Activated CD8-positive, alpha-beta T cell treated with anti-CD3 and anti-CD28 coated beads for 36 hours (primary cell): ENCODE measurements around the gene TRAPPC2L. TPM values are rescaled to one million over a fixed set of nuclear protein-coding genes. Genes with fewer than 3 reads are reported as not detected.

ENCODE experiments used
- ATAC-seq: fragments of 200-7000 bp; cut with Tn5 transposase; one replicate; pipeline ENCODE4 v1.10.0; 2021; ENCODE audit warnings: mild to moderate bottlenecking, moderate library complexity
- CTCF ChIA-PET: fragments of 350-600 bp; sonication (Branson Sonifier 250); formaldehyde crosslinking; loops from one replicate; lab custom pipeline; 2021; ENCODE audit warnings: antibody characterized with exemption; lab: Charles Lee
- POLR2A ChIA-PET: fragments of 350-600 bp; sonication (Branson Sonifier 250); formaldehyde crosslinking; loops from one replicate; lab custom pipeline; 2021; ENCODE audit warnings: antibody characterized with exemption; lab: Charles Lee
- DNase-seq: peaks from one replicate; pipeline ENCODE4 v3.0.0-alpha.2; 2020
- H3K27ac Mint-ChIP-seq: one replicate; pipeline ENCODE4 v1.8.0; 2021; ENCODE audit warnings: mild to moderate bottlenecking, mixed read lengths
- H3K27me3 Mint-ChIP-seq: one replicate; pipeline ENCODE4 v1.8.0; 2021; ENCODE audit warnings: mixed read lengths
- H3K36me3 Mint-ChIP-seq: one replicate; pipeline ENCODE4 v1.8.0; 2021; ENCODE audit warnings: low read depth, mixed read lengths
- H3K4me1 Mint-ChIP-seq: one replicate; pipeline ENCODE4 v1.8.0; 2021; ENCODE audit warnings: low read depth, mixed read lengths
- H3K4me3 Mint-ChIP-seq: one replicate; pipeline ENCODE4 v1.8.0; 2021; ENCODE audit warnings: mild to moderate bottlenecking, moderate library complexity, mixed read lengths
- H3K9me3 Mint-ChIP-seq: one replicate; pipeline ENCODE4 v1.8.0; 2021; ENCODE audit warnings: mixed read lengths
- intact Hi-C: fragments of 100-400 bp; cut with micrococcal nuclease; formaldehyde crosslinking; loops from one replicate; pipeline ENCODE4 v1.10.0; 2022
- total RNA-seq, 2 experiments: library from RNA; stranded (reverse); gene quantifications; one replicate each; pipeline ENCODE4 v1.2.3, GENCODE V29; 2021
- TF ChIP-seq, protein P1 (sequence below): fragments of 200-600 bp; IDR thresholded peaks from one replicate; pipeline ENCODE4 v1.8.0; 2022; ENCODE audit warnings: antibody characterized with exemption, mild to moderate bottlenecking

The TRAPPC2L gene
- total RNA-seq, 2 experiments from 2014 or later: 56.4 to 61.9 TPM

DNA sequence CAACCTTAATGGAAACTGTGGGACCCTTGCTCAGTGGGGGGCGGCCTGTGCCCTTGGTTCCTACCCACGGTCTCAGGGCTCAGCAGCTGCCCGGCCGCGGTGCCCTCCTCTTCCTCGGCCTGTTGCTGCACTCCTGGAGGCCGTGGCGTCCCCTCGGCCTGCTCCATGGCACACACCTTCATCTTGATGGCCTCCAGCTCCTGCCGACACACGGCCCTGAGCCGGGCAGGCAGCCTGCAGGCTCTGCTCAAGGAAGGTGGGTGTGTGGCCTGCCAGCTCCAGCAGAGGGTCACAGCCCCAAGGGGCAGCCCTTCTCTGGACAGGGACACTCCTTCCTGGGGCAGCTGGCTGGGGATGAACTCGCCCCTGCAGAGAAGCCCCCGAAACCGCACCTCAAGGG, 8.8 kb downstream of the TRAPPC2L start:
- Mint-ChIP-seq H3K4me3 (no peak overlapping the region), H3K4me1 (peaks cover 2% of the 10 kb centered on the region), H3K27ac (no peak overlapping the region), H3K36me3 (no peaks in the 10 kb centered on the region), H3K9me3 (no peaks in the 10 kb centered on the region), H3K27me3 (peaks cover 3% of the 10 kb centered on the region)
- ChIA-PET POLR2A (no interaction called here), CTCF (no interaction called here)
- no peak for ATAC-seq
- intact Hi-C loops: no loop called here
- TF ChIP-seq, protein P1, sequence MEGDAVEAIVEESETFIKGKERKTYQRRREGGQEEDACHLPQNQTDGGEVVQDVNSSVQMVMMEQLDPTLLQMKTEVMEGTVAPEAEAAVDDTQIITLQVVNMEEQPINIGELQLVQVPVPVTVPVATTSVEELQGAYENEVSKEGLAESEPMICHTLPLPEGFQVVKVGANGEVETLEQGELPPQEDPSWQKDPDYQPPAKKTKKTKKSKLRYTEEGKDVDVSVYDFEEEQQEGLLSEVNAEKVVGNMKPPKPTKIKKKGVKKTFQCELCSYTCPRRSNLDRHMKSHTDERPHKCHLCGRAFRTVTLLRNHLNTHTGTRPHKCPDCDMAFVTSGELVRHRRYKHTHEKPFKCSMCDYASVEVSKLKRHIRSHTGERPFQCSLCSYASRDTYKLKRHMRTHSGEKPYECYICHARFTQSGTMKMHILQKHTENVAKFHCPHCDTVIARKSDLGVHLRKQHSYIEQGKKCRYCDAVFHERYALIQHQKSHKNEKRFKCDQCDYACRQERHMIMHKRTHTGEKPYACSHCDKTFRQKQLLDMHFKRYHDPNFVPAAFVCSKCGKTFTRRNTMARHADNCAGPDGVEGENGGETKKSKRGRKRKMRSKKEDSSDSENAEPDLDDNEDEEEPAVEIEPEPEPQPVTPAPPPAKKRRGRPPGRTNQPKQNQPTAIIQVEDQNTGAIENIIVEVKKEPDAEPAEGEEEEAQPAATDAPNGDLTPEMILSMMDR: no peak
- no peak for DNase-seq

DNA sequence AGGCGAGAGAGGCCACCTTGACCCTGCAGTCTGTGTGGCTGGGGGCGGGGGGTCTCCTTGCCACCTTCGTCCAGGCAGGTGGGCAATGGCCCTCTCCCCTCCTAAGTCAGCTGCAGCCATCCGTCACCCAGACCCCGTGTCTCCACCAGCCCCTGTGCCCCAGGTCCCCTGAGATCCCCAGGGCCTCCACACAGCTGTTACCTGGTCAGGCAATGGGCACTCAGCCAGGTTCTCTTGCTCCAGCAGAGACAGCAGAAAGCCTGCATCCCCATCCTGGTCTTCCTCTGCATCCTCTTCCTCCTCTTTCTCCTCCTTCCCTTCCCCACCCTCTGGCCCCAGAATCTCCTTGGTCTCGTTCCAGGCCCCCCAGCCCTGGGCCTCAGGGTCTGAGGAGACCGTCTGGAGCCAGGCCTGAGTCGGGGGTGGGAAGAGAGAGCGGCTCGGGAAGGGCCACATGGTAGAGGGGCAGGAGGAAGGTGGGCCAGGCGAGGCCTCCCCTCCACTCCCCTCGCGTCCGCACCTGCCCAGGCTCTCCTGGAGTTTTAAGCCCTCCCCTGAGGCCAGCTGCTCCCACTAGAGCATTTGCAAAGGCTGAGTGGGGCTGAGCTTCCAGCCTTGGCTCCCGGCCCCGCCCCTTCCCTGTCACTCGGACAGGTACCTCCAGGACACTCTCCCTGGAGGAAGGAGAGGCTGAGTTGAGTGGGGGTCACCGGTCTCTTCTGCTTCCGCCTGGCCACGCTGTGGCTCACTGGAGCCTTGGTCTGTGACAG, 9.4 kb downstream of the TRAPPC2L start, which contains the start of gene PABPN1L:
TSS of gene PABPN1L (minus strand) at position 510 of the 770 bp plus-strand sequence. CDS start at position 456, 54 bp downstream.
- Mint-ChIP-seq H3K9me3 (no peaks in the 10 kb centered on the region), H3K27ac (no peak within 1 kb of the TSS), H3K36me3 (no peaks in the 10 kb centered on the region), H3K4me3 (no peak within 1 kb of the TSS), H3K27me3 (peaks cover 7% of the 10 kb centered on the region), H3K4me1 (peaks cover 4% of the 10 kb centered on the region)
- TF ChIP-seq, protein P1: no peak
- ChIA-PET CTCF (no interaction called here), POLR2A (no interaction called here)
- no peak for DNase-seq
- intact Hi-C loops: no loop called here
- no peak for ATAC-seq

DNA sequence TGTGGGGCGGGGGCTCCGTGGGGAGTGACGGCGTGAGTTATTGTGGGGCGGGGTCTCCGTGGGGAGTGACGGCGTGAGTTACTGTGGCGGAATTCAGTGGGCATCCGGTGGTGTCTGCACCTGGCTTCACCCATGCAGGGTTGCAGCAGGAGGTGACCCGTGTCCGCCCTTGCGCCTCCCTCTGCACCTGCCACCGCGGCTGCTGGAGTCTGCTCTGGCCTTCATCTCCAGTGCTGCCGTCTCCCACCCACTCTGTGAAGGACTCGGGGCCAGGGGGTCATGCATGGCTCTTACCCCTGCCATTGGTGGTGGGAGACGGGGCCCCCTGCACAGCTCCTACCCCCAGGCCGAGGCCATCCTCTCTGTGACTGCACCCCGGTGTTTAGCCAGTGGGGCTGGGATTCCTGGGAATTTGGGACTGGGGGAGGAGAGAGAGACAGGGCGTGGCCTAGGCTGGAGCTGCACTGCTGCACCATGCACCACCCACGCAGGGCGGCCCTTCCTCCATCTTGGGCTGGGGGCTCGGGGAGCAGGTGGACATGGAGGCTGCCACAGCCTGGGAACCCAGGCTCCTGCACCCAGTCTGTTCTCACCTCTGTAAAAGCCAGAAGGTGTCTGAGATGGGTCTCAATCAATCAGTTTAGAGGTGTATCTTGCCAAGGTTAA, 10.8 kb downstream of the TRAPPC2L start:
- ChIA-PET POLR2A (interaction anchor here (0.6 kb wide), 1 partner anchor 11 kb away, joined by 3 read pairs; the partner anchor contains the start of genes GALNS and TRAPPC2L), CTCF (no interaction called here)
- Mint-ChIP-seq H3K4me1 (peaks cover 4% of the 10 kb centered on the region), H3K4me3 (no peak overlapping the region), H3K9me3 (no peaks in the 10 kb centered on the region), H3K27me3 (peaks cover 10% of the 10 kb centered on the region), H3K36me3 (no peaks in the 10 kb centered on the region), H3K27ac (no peak overlapping the region)
- TF ChIP-seq, protein P1: no peak
- no peak for DNase-seq
- no peak for ATAC-seq
- intact Hi-C loops: no loop called here

DNA sequence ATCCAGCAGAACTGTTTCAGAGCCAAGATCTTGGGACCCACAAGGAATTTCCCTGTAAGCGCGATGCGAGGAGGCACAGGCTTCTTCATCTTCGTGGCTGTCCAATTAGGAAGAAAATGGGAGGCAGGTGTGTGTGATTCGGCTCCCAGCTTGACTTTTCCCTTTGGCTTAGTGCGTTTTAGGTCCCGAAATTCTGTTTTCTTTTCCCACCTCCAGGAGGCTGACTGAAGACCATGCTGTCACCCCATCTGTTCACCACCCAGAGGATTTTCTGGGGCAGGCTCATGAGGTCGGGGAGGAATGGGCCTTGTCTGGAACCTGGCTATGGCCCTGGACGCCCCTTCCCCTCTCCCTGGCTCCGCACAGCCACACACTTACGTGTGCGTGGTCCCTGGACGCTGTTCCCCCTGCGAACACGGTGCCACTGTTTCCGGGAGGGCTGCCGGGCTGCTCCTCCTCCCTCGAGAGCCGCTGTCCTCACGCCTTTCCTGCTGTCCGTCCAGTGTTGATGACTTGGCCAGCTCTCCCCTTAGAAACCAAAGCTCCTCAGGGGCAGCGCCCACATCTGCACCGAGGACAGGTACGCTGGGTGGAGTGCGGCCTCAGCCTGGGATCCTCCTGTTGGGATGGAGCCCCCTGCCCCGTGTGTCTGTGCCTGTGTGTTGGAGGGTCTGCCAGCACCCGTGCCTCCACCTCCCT, 12.2 kb downstream of the TRAPPC2L start:
- ChIA-PET CTCF (no interaction called here), POLR2A (no interaction called here)
- Mint-ChIP-seq H3K9me3 (no peaks in the 10 kb centered on the region), H3K4me3 (no peak overlapping the region), H3K36me3 (no peaks in the 10 kb centered on the region), H3K27ac (no peak overlapping the region), H3K4me1 (peaks cover 4% of the 10 kb centered on the region), H3K27me3 (peaks cover 10% of the 10 kb centered on the region)
- intact Hi-C loops: no loop called here
- no peak for ATAC-seq
- DNase-seq: no peak
- TF ChIP-seq, protein P1: no peak
